GM19239 (cell line): ENCODE data around the gene AOAH.
"Not testable (repeated sequence)": the region's sequence is repeated elsewhere in the genome, so short reads cannot be mapped to it uniquely, and the experiment has no call there.

Experiments used
- DNase-seq: peaks from one replicate; pipeline ENCODE4 v3.0.0; 2011; ENCODE audit warnings: low spot score; ENCODE audit not compliant: insufficient read length
- FAIRE-seq: peaks from 2 replicates; lab custom pipeline; 2011; peaks lifted over from hg19 to GRCh38; lab: Jason Lieb, UNC

Gene AOAH

GRCh38 chr7:36526863-36527548 is 197.3 kb downstream of the AOAH start:
- DNase-seq (peak; percentile 8), FAIRE-seq (peak; percentile 49)

- FAIRE-seq (no peak), DNase-seq (no peak)
Observed at GRCh38 chr7:36523371-36524101, 200.8 kb downstream of the AOAH start.

- DNase-seq (no peak), FAIRE-seq (no peak)
Observed at GRCh38 chr7:36522453-36523007, 201.8 kb downstream of the AOAH start.

GRCh38 chr7:36521911-36522310 is 202.4 kb downstream of the AOAH start:
- DNase-seq, result no peak
- FAIRE-seq, result no peak

GRCh38 chr7:36521133-36521532 is 203.2 kb downstream of the AOAH start:
- DNase-seq, result no peak
- FAIRE-seq, result no peak

- no peak for FAIRE-seq
Observed at GRCh38 chr7:36515847-36516246, 208.4 kb downstream of the AOAH start.

GRCh38 chr7:36514289-36515243 is 209.7 kb downstream of the AOAH start:
- FAIRE-seq (no peak), DNase-seq (no peak)

More at GRCh38 chr7:36515847-36516246, 208.4 kb downstream of the AOAH start:
- DNase-seq, result no peak

GRCh38 chr7:36513393-36513792 is 210.9 kb downstream of the AOAH start:
- DNase-seq (no peak), FAIRE-seq (no peak)

- DNase-seq (no peak), FAIRE-seq (no peak)
Observed at GRCh38 chr7:36512616-36513015, 211.7 kb downstream of the AOAH start.

GRCh38 chr7:36509962-36510361 is 214.3 kb downstream of the AOAH start:
- FAIRE-seq (no peak), DNase-seq (no peak)

- DNase-seq, result no peak
Observed at GRCh38 chr7:36507475-36508440, 216.5 kb downstream of the AOAH start.

GRCh38 chr7:36506820-36507219 is 217.5 kb downstream of the AOAH start:
- FAIRE-seq (no peak), DNase-seq (no peak)

More at GRCh38 chr7:36507475-36508440, 216.5 kb downstream of the AOAH start:
- FAIRE-seq, result no peak

GRCh38 chr7:36506130-36506798 is 218.0 kb downstream of the AOAH start:
- DNase-seq (no peak), FAIRE-seq (no peak)

GRCh38 chr7:36504617-36505016 is 219.7 kb downstream of the AOAH start:
- not testable (repeated sequence) for FAIRE-seq, DNase-seq

- not testable (repeated sequence) for FAIRE-seq, DNase-seq
Observed at GRCh38 chr7:36504216-36504615, 220.1 kb downstream of the AOAH start.

- no peak for FAIRE-seq
- DNase-seq, result no peak
Observed at GRCh38 chr7:36497775-36498174, 226.5 kb downstream of the AOAH start.

GRCh38 chr7:36497176-36497575 is 227.1 kb downstream of the AOAH start:
- DNase-seq, FAIRE-seq: not testable (repeated sequence)

- no peak for DNase-seq
- FAIRE-seq, result no peak
Observed at GRCh38 chr7:36496576-36496975, 227.7 kb downstream of the AOAH start.
